HG02588 (cell line): ENCODE measurements around the gene IL15.
A peak's percentile ranks its signal among the peaks of the same experiment; 100 is the strongest.

Source experiments
- ATAC-seq: cut with Tn5 transposase; IDR thresholded peaks from one replicate; pipeline ENCODE4 v1.9.1; 2021; ENCODE audit warnings: mild to moderate bottlenecking, moderate library complexity; ENCODE audit not compliant: unreplicated experiment

IL15 gene

GRCh38 chr4:141761926-141762325 lies 125.5 kb downstream of the IL15 start:
- ATAC-seq: no peak

- ATAC-seq: no peak
These were observed 127.0 kb downstream of the IL15 start for GRCh38 chr4:141763374-141763773.

- ATAC-seq: no peak
These were observed 132.6 kb downstream of the IL15 start for GRCh38 chr4:141768954-141769353.

GRCh38 chr4:141771889-141772830 lies 135.8 kb downstream of the IL15 start:
- ATAC-seq: peak; percentile 80

GRCh38 chr4:141772838-141773237 lies 136.5 kb downstream of the IL15 start:
- ATAC-seq: no peak

- no peak for ATAC-seq
These were observed 145.8 kb downstream of the IL15 start for GRCh38 chr4:141782205-141782604.
